ENCODE data around the gene EXOC1L.

DNA sequence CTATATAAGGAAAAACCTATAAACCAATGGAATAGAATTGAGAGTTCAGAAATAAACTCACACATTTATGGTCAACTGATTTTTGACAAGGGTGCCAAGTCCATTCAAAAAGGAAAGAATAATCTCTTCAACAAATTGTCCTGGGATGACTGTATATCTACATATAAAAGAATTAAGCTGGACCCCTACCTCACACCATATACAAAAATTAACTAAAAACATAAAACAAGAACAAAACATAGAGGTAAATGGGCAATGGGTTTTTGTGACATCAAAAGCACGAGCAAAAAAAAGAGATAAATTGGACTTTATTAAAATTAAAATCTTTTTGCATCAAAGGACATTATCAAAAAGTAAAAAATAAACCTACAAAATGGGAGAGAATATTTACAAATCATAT lies 18.3 kb downstream of the EXOC1L start:
- TF ChIP-seq, protein P1, sequence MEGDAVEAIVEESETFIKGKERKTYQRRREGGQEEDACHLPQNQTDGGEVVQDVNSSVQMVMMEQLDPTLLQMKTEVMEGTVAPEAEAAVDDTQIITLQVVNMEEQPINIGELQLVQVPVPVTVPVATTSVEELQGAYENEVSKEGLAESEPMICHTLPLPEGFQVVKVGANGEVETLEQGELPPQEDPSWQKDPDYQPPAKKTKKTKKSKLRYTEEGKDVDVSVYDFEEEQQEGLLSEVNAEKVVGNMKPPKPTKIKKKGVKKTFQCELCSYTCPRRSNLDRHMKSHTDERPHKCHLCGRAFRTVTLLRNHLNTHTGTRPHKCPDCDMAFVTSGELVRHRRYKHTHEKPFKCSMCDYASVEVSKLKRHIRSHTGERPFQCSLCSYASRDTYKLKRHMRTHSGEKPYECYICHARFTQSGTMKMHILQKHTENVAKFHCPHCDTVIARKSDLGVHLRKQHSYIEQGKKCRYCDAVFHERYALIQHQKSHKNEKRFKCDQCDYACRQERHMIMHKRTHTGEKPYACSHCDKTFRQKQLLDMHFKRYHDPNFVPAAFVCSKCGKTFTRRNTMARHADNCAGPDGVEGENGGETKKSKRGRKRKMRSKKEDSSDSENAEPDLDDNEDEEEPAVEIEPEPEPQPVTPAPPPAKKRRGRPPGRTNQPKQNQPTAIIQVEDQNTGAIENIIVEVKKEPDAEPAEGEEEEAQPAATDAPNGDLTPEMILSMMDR (conservative IDR thresholded peaks at IDR 0.05 in 1 of 2, IDR thresholded peaks at IDR 0.05 in 1 of 2; ENCODE audit: extremely low read depth in 1 of 2, insufficient read depth in 1 of 2, low read depth in 1 of 2, low read length in 2 of 2): no peak
- no peak for TF ChIP-seq EZH2 (IDR thresholded peaks at IDR 0.05; ENCODE audit: borderline replicate concordance, low read length)
